Activated CD4-positive, alpha-beta T cell treated with anti-CD3 and anti-CD28 coated beads for 36 hours (primary cell): Measurements from ENCODE around the gene PRMT9. TPM values are rescaled to one million over a fixed set of nuclear protein-coding genes. Genes with fewer than 3 reads are reported as not detected.

Experiments used
- ATAC-seq: fragments of 200-7000 bp; cut with Tn5 transposase; one replicate; pipeline ENCODE4 v1.10.0; 2021; ENCODE audit warnings: mild to moderate bottlenecking, moderate library complexity
- CTCF ChIA-PET: fragments of 350-600 bp; sonication (Branson Sonifier 250); formaldehyde crosslinking; loops from one replicate; lab custom pipeline; 2021; ENCODE audit warnings: antibody characterized with exemption; lab: Charles Lee
- POLR2A ChIA-PET: fragments of 350-600 bp; sonication (Branson Sonifier 250); formaldehyde crosslinking; loops from one replicate; lab custom pipeline; 2021; ENCODE audit warnings: antibody characterized with exemption, inconsistent platforms; lab: Charles Lee
- DNase-seq: peaks from one replicate; pipeline ENCODE4 v3.0.0-alpha.2; 2020
- H3K27ac Mint-ChIP-seq: one replicate; pipeline ENCODE4 v1.8.0; 2021; ENCODE audit warnings: mixed read lengths
- H3K27me3 Mint-ChIP-seq: one replicate; pipeline ENCODE4 v1.8.0; 2021; ENCODE audit warnings: mixed read lengths
- H3K36me3 Mint-ChIP-seq: one replicate; pipeline ENCODE4 v1.8.0; 2021; ENCODE audit warnings: low read depth, mixed read lengths
- H3K4me1 Mint-ChIP-seq: one replicate; pipeline ENCODE4 v1.8.0; 2021; ENCODE audit warnings: mixed read lengths
- H3K4me3 Mint-ChIP-seq: one replicate; pipeline ENCODE4 v1.8.0; 2021; ENCODE audit warnings: mild to moderate bottlenecking, moderate library complexity, mixed read lengths
- H3K9me3 Mint-ChIP-seq: one replicate; pipeline ENCODE4 v1.8.0; 2021; ENCODE audit warnings: low read depth, mixed read lengths
- intact Hi-C, 2 experiments: fragments of 100-400 bp; cut with DNase I in 1 of 2; cut with micrococcal nuclease in 1 of 2; formaldehyde crosslinking; loops; one replicate each; pipeline versions ENCODE4 v1.14.2 to v1.15.1; 2022 to 2024; cut with DNase I, micrococcal nuclease
- total RNA-seq, 2 experiments: library from RNA; stranded (reverse); gene quantifications; one replicate each; pipeline ENCODE4 v1.2.3, GENCODE V29; 2021

PRMT9 gene
- total RNA-seq, 2 experiments from 2014 or later = 6.2 to 7.5 TPM

GRCh38 chr4:147596981-147597380 lies 87.0 kb downstream of the PRMT9 start:
- Mint-ChIP-seq H3K4me3 (no peak overlapping the region), H3K36me3 (no peaks in the 10 kb centered on the region), H3K27ac (no peak overlapping the region), H3K9me3 (no peaks in the 10 kb centered on the region), H3K4me1 (no peaks in the 10 kb centered on the region), H3K27me3 (no peaks in the 10 kb centered on the region)
- ChIA-PET POLR2A (no interaction called here), CTCF (interaction anchor here (1.3 to 4.2 kb wide), 2 partner anchors 8 to 270 kb away, joined by 4 to 21 read pairs; no protein-coding TSS in a partner anchor)
- ATAC-seq (no peak), DNase-seq (no peak)
- intact Hi-C loops = loop anchor here in 1 of 2 experiments (5.0 kb wide), 1 partner anchor 270 kb away; no protein-coding TSS in a partner anchor

- ChIA-PET CTCF (interaction anchor here (1.2 to 4.2 kb wide), 2 partner anchors 20 to 270 kb away, joined by 4 to 21 read pairs; partner anchors contain the start of gene TMEM184C), POLR2A (no interaction called here)
- Mint-ChIP-seq H3K4me1 (no peaks in the 10 kb centered on the region), H3K4me3 (no peak overlapping the region), H3K36me3 (no peaks in the 10 kb centered on the region), H3K27ac (no peak overlapping the region), H3K27me3 (no peaks in the 10 kb centered on the region), H3K9me3 (no peaks in the 10 kb centered on the region)
- no peak for DNase-seq
- ATAC-seq = no peak
- intact Hi-C loops = loop anchor here in 1 of 2 experiments (5.0 kb wide), 1 partner anchor 271 kb away; no protein-coding TSS in a partner anchor
Observed at GRCh38 chr4:147596377-147596776, 87.6 kb downstream of the PRMT9 start.

GRCh38 chr4:147594578-147594977 lies 89.4 kb downstream of the PRMT9 start:
- ATAC-seq (no peak), DNase-seq (no peak)
- intact Hi-C loops = no loop called here
- CTCF ChIA-PET = interaction anchor here (0.5 to 4.2 kb wide), 3 partner anchors 272 to 1378 kb away, joined by 3 to 21 read pairs (median 3); no protein-coding TSS in a partner anchor
- H3K27ac Mint-ChIP-seq = no peak overlapping the region
- no peak overlapping the region for H3K4me3 Mint-ChIP-seq
- H3K9me3 Mint-ChIP-seq = no peaks in the 10 kb centered on the region
- POLR2A ChIA-PET = no interaction called here
- no peaks in the 10 kb centered on the region for H3K36me3 Mint-ChIP-seq
- no peaks in the 10 kb centered on the region for H3K4me1 Mint-ChIP-seq
- H3K27me3 Mint-ChIP-seq = no peaks in the 10 kb centered on the region

- no peaks in the 10 kb centered on the region for H3K4me1 Mint-ChIP-seq
- no peaks in the 10 kb centered on the region for H3K27me3 Mint-ChIP-seq
- ChIA-PET CTCF (interaction anchor here (0.5 to 4.2 kb wide), 2 partner anchors 272 to 525 kb away, joined by 3 to 21 read pairs; no protein-coding TSS in a partner anchor), POLR2A (no interaction called here)
- H3K36me3 Mint-ChIP-seq = no peaks in the 10 kb centered on the region
- no peak for ATAC-seq
- peak; percentile 6 for DNase-seq
- H3K4me3 Mint-ChIP-seq = no peak overlapping the region
- no peaks in the 10 kb centered on the region for H3K9me3 Mint-ChIP-seq
- H3K27ac Mint-ChIP-seq = no peak overlapping the region
- intact Hi-C loops = no loop called here
Observed at GRCh38 chr4:147594107-147594506, 89.9 kb downstream of the PRMT9 start.

- intact Hi-C loops = loop anchor here (2.0 kb wide), 4 partner anchors 72 to 572 kb away; no protein-coding TSS in a partner anchor
- Mint-ChIP-seq H3K4me1 (no peaks in the 10 kb centered on the region), H3K27me3 (peaks cover 2% of the 10 kb centered on the region), H3K27ac (no peak overlapping the region), H3K4me3 (no peak overlapping the region), H3K36me3 (no peaks in the 10 kb centered on the region), H3K9me3 (no peaks in the 10 kb centered on the region)
- ChIA-PET POLR2A (no interaction called here), CTCF (interaction anchor here (0.7 to 3.1 kb wide), 10 partner anchors 66 to 572 kb away, joined by 3 to 26 read pairs (median 3); no protein-coding TSS in a partner anchor)
- no peak for DNase-seq
- no peak for ATAC-seq
Observed at GRCh38 chr4:147591106-147591505, 92.9 kb downstream of the PRMT9 start.

- CTCF ChIA-PET = interaction anchor here (0.6 to 3.1 kb wide), 28 partner anchors 10 to 647 kb away, joined by 3 to 26 read pairs (median 4); no protein-coding TSS in a partner anchor
- Mint-ChIP-seq H3K27me3 (peaks cover 4% of the 10 kb centered on the region), H3K36me3 (no peaks in the 10 kb centered on the region), H3K9me3 (peaks cover 1% of the 10 kb centered on the region), H3K4me1 (no peaks in the 10 kb centered on the region), H3K27ac (no peak overlapping the region), H3K4me3 (no peak overlapping the region)
- ATAC-seq (no peak), DNase-seq (peak; percentile 69)
- POLR2A ChIA-PET = no interaction called here
- intact Hi-C loops = loop anchor here (1.0 to 2.0 kb wide), 6 partner anchors 71 to 572 kb away; no protein-coding TSS in a partner anchor
Observed at GRCh38 chr4:147590249-147590920, 93.6 kb downstream of the PRMT9 start.

GRCh38 chr4:147589586-147589985 lies 94.4 kb downstream of the PRMT9 start:
- no peak for DNase-seq
- Mint-ChIP-seq H3K36me3 (no peaks in the 10 kb centered on the region), H3K4me3 (no peak overlapping the region), H3K27me3 (peaks cover 6% of the 10 kb centered on the region), H3K4me1 (no peaks in the 10 kb centered on the region), H3K9me3 (peaks cover 5% of the 10 kb centered on the region), H3K27ac (no peak overlapping the region)
- POLR2A ChIA-PET = no interaction called here
- intact Hi-C loops = no loop called here
- CTCF ChIA-PET = interaction anchor here (0.5 to 3.1 kb wide), 31 partner anchors 9 to 646 kb away, joined by 3 to 26 read pairs (median 4); no protein-coding TSS in a partner anchor
- ATAC-seq = no peak

Other genes starting within 250 kb of the PRMT9 start
- not detected for gene EDNRA, start 203.1 kb downstream of the PRMT9 start, total RNA-seq
- 10 to 100 TPM; 11.7 to 15.3 TPM for gene TMEM184C, start 66.8 kb downstream of the PRMT9 start, total RNA-seq
- gene ARHGAP10, start 47.9 kb upstream of the PRMT9 start, total RNA-seq = 1 to 10 TPM; 6.1 to 6.2 TPM